Smooth muscle cell (in vitro differentiated cells): Measurements from ENCODE around the gene CNR2. TPM values are rescaled to one million over a fixed set of nuclear protein-coding genes. Genes with fewer than 3 reads are reported as not detected.

Source experiments
- DNase-seq: peaks from one replicate; lab custom pipeline; 2025; ENCODE audit not compliant: unreplicated experiment; lab: John Stamatoyannopoulos, UW
- H2AFZ ChIP-seq: fragments of 200-600 bp; sonication (generic); 2 replicates; pipeline ENCODE4 v1.6.0; 2016; ENCODE audit warnings: antibody characterized with exemption, low read depth, mild to moderate bottlenecking
- H3F3A ChIP-seq: fragments of 200-600 bp; sonication (generic); 2 replicates; pipeline ENCODE4 v1.6.0; 2017; ENCODE audit warnings: antibody characterized with exemption, low read depth
- H3K27ac ChIP-seq: fragments of 200-600 bp; sonication (generic); 2 replicates; pipeline ENCODE4 v1.5.1; 2016; ENCODE audit warnings: low read depth, mild to moderate bottlenecking
- H3K27me3 ChIP-seq: fragments of 200-600 bp; sonication (generic); 2 replicates; pipeline ENCODE4 v1.6.1; 2016; ENCODE audit warnings: low read depth, mild to moderate bottlenecking
- H3K36me3 ChIP-seq: fragments of 200-600 bp; sonication (generic); 2 replicates; pipeline ENCODE4 v1.5.1; 2016; ENCODE audit warnings: low read depth
- H3K4me1 ChIP-seq: fragments of 200-600 bp; sonication (generic); 2 replicates; pipeline ENCODE4 v1.5.1; 2016; ENCODE audit warnings: low read depth
- H3K4me2 ChIP-seq: fragments of 200-600 bp; sonication (generic); 2 replicates; pipeline ENCODE4 v1.6.0; 2016; ENCODE audit warnings: mild to moderate bottlenecking
- H3K4me3 ChIP-seq: fragments of 200-600 bp; sonication (generic); 2 replicates; pipeline ENCODE4 v1.5.1; 2016; ENCODE audit warnings: mild to moderate bottlenecking
- H3K79me2 ChIP-seq: fragments of 200-600 bp; sonication (generic); 2 replicates; pipeline ENCODE4 v1.6.0; 2016; ENCODE audit warnings: low read depth, mild to moderate bottlenecking
- H3K9ac ChIP-seq: fragments of 200-600 bp; sonication (generic); 2 replicates; pipeline ENCODE4 v1.6.0; 2016; ENCODE audit warnings: low read depth
- H3K9me3 ChIP-seq: fragments of 200-600 bp; sonication (generic); replicated peaks from 2 replicates; pipeline ENCODE4 v1.5.1; 2016; ENCODE audit warnings: low read depth
- H4K20me1 ChIP-seq: fragments of 200-600 bp; sonication (generic); 2 replicates; pipeline ENCODE4 v1.6.0; 2016; ENCODE audit warnings: low read depth
- CTCF ChIP-seq: fragments of 200-600 bp; sonication (generic); IDR thresholded peaks from 2 replicates; pipeline ENCODE4 v1.5.1; 2017; ENCODE audit warnings: borderline replicate concordance, mild to moderate bottlenecking, antibody characterized with exemption; ENCODE audit not compliant: insufficient read depth, poor library complexity, severe bottlenecking
- WGBS: methylation state at CpG from one replicate; pipeline ENCODE4 v1.1.7; 2016; ENCODE audit warnings: low lambda C conversion rate; 5-methylcytosine and 5-hydroxymethylcytosine counted together
- polyA plus RNA-seq: library from polyadenylated mRNA; unstranded; fragments of >200 nt; fragmentation: Nextera tagmentation; extraction: Ambion mirVana; gene quantifications from 2 replicates; pipeline ENCODE4 v1.2.1, GENCODE V29; 2016
- total RNA-seq: library from RNA; depleted of rRNA; stranded (reverse); fragments of >200 nt; gene quantifications from 2 replicates; pipeline ENCODE4 v1.2.3, GENCODE V29; 2014

CNR2 gene
- total and polyA plus RNA-seq, 2 experiments from 2014 or later = not detected

DNA sequence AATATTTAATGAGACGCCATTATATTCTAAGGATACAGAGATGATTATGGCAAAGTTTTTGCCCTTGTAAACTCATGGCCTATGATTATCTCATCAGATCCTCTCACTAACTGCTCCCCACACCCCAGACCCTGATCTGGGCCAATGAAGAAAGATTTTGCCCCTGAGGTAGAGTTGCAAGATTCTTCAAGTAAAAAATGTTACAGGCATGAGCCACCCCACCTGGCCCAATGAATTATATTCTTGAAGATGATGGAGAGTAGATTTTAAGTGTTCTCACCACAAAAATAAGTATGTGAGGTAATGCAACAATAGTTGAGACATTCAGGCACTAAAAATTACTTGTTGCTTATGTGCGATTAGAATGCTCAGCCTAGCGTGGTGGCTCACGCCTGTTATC lies 1.8 kb upstream of the CNR2 start:
- H4K20me1 ChIP-seq = no peaks in the 10 kb centered on the region
- no peaks in the 10 kb centered on the region for H3K27me3 ChIP-seq
- no peaks in the 10 kb centered on the region for H3K9me3 ChIP-seq
- H3K9ac ChIP-seq = no peak overlapping the region
- H3K4me1 ChIP-seq = no peaks in the 10 kb centered on the region
- DNase-seq = no peak
- no peak overlapping the region for H3K4me2 ChIP-seq
- H3K4me3 ChIP-seq = no peak overlapping the region
- no peak overlapping the region for H2AFZ ChIP-seq
- no peaks in the 10 kb centered on the region for H3K36me3 ChIP-seq
- H3K27ac ChIP-seq = no peak overlapping the region
- WGBS = 93% methylated on average over 4 of the region's 4 CpGs
- H3F3A ChIP-seq = no peaks in the 10 kb centered on the region
- no peaks in the 10 kb centered on the region for H3K79me2 ChIP-seq
- TF ChIP-seq CTCF = no peak

DNA sequence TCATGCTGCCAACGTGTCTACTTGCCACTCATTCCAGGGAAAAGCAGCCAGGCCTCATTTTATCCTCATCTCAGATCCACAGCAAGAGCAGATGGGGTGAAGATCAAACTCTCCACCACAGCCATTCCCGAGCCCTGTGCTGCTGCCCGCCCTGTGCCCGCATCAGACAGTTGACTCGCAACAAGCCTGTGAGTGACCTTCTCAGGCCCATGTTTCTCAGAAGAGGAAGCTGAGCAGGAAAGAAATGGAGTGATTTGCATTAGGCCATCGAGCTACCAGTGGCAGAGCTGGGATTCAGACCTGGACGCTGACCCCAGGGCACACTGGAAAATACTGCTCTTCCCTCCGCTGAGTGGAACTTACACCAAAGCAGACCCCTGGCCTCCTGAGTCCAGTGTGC lies 1.2 kb downstream of the CNR2 start:
- no peak overlapping the region for H2AFZ ChIP-seq
- no peaks in the 10 kb centered on the region for H3K4me1 ChIP-seq
- no peaks in the 10 kb centered on the region for H3K36me3 ChIP-seq
- H3K79me2 ChIP-seq = no peaks in the 10 kb centered on the region
- TF ChIP-seq CTCF = no peak
- H3K9me3 ChIP-seq = no peaks in the 10 kb centered on the region
- no peak overlapping the region for H3K27ac ChIP-seq
- WGBS = 89% methylated on average over 8 of the region's 8 CpGs
- no peaks in the 10 kb centered on the region for H4K20me1 ChIP-seq
- no peak for DNase-seq
- no peak overlapping the region for H3K4me2 ChIP-seq
- H3K27me3 ChIP-seq = no peaks in the 10 kb centered on the region
- H3K4me3 ChIP-seq = no peak overlapping the region
- no peaks in the 10 kb centered on the region for H3F3A ChIP-seq
- no peak overlapping the region for H3K9ac ChIP-seq

- Histone ChIP-seq H3K79me2 (no peaks in the 10 kb centered on the region), H3K9me3 (no peaks in the 10 kb centered on the region), H3K9ac (no peak overlapping the region), H2AFZ (no peak overlapping the region), H3K27ac (no peak overlapping the region), H3K4me1 (no peaks in the 10 kb centered on the region), H3K4me3 (no peak overlapping the region), H3K27me3 (peaks cover 5% of the 10 kb centered on the region), H3F3A (no peaks in the 10 kb centered on the region), H3K36me3 (no peaks in the 10 kb centered on the region), H3K4me2 (no peak overlapping the region), H4K20me1 (no peaks in the 10 kb centered on the region)
- no peak for DNase-seq
- no peak for TF ChIP-seq CTCF
- WGBS = 86% methylated on average over 11 of the region's 11 CpGs
Observed at GRCh38 chr1:23910553-23911246, 2.5 kb downstream of the CNR2 start.

GRCh38 chr1:23910144-23910543 lies 3.0 kb downstream of the CNR2 start:
- no peak overlapping the region for H3K27ac ChIP-seq
- no peak overlapping the region for H3K9ac ChIP-seq
- no peak overlapping the region for H2AFZ ChIP-seq
- H3K9me3 ChIP-seq = no peaks in the 10 kb centered on the region
- H3K4me1 ChIP-seq = no peaks in the 10 kb centered on the region
- no peak for DNase-seq
- no peak overlapping the region for H3K4me3 ChIP-seq
- WGBS = 93% methylated on average over 8 of the region's 8 CpGs
- H3K79me2 ChIP-seq = no peaks in the 10 kb centered on the region
- no peaks in the 10 kb centered on the region for H3F3A ChIP-seq
- no peak for TF ChIP-seq CTCF
- H3K4me2 ChIP-seq = no peak overlapping the region
- H4K20me1 ChIP-seq = no peaks in the 10 kb centered on the region
- peaks cover 8% of the 10 kb centered on the region for H3K27me3 ChIP-seq
- H3K36me3 ChIP-seq = no peaks in the 10 kb centered on the region
